SK-N-SH (cell line): ENCODE measurements around the gene CLIC3.

Source experiments
- CHD2 ChIP-seq: fragments of 150-350 bp; IDR thresholded peaks from 2 replicates; pipeline ENCODE4 v1.6.1; 2018; ENCODE audit warnings: low read length; ENCODE audit not compliant: partially characterized antibody
- ELF1 ChIP-seq: IDR thresholded peaks from 2 replicates; pipeline ENCODE4 v1.4.0; 2012
- GABPA ChIP-seq: IDR thresholded peaks from 2 replicates; pipeline ENCODE4 v1.4.0; 2012; ENCODE audit warnings: low read depth, mild to moderate bottlenecking
- JUND ChIP-seq: IDR thresholded peaks from 2 replicates; pipeline ENCODE4 v1.4.0; 2012
- POLR2AphosphoS5 ChIP-seq: IDR thresholded peaks from 2 replicates; pipeline ENCODE4 v1.6.1; 2012; ENCODE audit warnings: low read depth, low read length
- SMC3 ChIP-seq: IDR thresholded peaks from 2 replicates; pipeline ENCODE4 v1.6.1; 2012; ENCODE audit warnings: low read depth, low read length, improper control_type of control experiment
- TAF1 ChIP-seq: IDR thresholded peaks from 2 replicates; pipeline ENCODE4 v1.6.1; 2012; ENCODE audit warnings: low read depth, mild to moderate bottlenecking, low read length, moderate library complexity, borderline replicate concordance
- TCF12 ChIP-seq: IDR thresholded peaks from 2 replicates; pipeline ENCODE4 v1.4.0; 2012
- YY1 ChIP-seq: IDR thresholded peaks from 2 replicates; pipeline ENCODE4 v1.4.0; 2012; ENCODE audit warnings: low read depth, mild to moderate bottlenecking
- TF ChIP-seq, protein P1 (sequence below): fragments of 200-600 bp; sonication (generic); IDR thresholded peaks from 2 replicates; pipeline ENCODE4 v1.6.1; 2017; ENCODE audit warnings: antibody characterized with exemption, mild to moderate bottlenecking, moderate library complexity
- TF ChIP-seq, protein P2 (sequence below): IDR thresholded peaks from 2 replicates; pipeline ENCODE4 v1.4.0; 2012; ENCODE audit warnings: low read depth, borderline replicate concordance
- TF ChIP-seq, protein P3 (sequence below): IDR thresholded peaks from 2 replicates; pipeline ENCODE4 v1.6.1; 2012; ENCODE audit warnings: mild to moderate bottlenecking, low read depth, low read length, moderate library complexity

DNA sequence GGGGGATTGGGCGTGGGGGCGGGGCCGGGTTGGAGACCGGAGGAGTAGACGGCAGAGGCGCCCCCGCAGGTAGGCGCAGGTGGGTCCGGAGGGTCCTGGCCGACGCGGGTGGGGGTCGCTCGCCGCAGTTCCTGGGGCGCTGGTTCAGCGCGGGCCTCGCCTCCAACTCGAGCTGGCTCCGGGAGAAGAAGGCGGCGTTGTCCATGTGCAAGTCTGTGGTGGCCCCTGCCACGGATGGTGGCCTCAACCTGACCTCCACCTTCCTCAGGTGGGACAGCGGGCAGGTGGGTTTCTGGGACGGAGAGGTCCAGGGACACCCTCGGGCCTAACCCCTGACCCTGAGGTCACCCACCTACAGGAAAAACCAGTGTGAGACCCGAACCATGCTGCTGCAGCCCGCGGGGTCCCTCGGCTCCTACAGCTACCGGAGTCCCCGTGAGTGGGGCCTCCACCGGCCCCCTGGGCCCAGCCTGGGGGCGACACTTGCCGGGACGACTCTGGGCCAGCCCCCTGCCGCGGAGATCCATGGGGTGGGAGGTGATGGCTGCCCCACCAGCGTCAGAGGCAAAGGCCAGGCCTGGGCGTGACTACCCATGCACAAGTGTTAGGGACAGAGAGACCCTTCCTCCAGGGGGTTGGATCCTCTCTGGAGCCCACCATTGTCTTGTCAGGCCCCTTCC, 17.4 kb downstream of the CLIC3 start:
- TF ChIP-seq GABPA (no peak), JUND (no peak), TCF12 (no peak), POLR2AphosphoS5 (no peak), CHD2 (no peak), YY1 (no peak), SMC3 (no peak), ELF1 (no peak), TAF1 (no peak)
- TF ChIP-seq, protein P1, sequence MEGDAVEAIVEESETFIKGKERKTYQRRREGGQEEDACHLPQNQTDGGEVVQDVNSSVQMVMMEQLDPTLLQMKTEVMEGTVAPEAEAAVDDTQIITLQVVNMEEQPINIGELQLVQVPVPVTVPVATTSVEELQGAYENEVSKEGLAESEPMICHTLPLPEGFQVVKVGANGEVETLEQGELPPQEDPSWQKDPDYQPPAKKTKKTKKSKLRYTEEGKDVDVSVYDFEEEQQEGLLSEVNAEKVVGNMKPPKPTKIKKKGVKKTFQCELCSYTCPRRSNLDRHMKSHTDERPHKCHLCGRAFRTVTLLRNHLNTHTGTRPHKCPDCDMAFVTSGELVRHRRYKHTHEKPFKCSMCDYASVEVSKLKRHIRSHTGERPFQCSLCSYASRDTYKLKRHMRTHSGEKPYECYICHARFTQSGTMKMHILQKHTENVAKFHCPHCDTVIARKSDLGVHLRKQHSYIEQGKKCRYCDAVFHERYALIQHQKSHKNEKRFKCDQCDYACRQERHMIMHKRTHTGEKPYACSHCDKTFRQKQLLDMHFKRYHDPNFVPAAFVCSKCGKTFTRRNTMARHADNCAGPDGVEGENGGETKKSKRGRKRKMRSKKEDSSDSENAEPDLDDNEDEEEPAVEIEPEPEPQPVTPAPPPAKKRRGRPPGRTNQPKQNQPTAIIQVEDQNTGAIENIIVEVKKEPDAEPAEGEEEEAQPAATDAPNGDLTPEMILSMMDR = no peak
- TF ChIP-seq, protein P2, sequence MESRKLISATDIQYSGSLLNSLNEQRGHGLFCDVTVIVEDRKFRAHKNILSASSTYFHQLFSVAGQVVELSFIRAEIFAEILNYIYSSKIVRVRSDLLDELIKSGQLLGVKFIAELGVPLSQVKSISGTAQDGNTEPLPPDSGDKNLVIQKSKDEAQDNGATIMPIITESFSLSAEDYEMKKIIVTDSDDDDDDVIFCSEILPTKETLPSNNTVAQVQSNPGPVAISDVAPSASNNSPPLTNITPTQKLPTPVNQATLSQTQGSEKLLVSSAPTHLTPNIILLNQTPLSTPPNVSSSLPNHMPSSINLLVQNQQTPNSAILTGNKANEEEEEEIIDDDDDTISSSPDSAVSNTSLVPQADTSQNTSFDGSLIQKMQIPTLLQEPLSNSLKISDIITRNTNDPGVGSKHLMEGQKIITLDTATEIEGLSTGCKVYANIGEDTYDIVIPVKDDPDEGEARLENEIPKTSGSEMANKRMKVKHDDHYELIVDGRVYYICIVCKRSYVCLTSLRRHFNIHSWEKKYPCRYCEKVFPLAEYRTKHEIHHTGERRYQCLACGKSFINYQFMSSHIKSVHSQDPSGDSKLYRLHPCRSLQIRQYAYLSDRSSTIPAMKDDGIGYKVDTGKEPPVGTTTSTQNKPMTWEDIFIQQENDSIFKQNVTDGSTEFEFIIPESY = no peak
- TF ChIP-seq, protein P3, sequence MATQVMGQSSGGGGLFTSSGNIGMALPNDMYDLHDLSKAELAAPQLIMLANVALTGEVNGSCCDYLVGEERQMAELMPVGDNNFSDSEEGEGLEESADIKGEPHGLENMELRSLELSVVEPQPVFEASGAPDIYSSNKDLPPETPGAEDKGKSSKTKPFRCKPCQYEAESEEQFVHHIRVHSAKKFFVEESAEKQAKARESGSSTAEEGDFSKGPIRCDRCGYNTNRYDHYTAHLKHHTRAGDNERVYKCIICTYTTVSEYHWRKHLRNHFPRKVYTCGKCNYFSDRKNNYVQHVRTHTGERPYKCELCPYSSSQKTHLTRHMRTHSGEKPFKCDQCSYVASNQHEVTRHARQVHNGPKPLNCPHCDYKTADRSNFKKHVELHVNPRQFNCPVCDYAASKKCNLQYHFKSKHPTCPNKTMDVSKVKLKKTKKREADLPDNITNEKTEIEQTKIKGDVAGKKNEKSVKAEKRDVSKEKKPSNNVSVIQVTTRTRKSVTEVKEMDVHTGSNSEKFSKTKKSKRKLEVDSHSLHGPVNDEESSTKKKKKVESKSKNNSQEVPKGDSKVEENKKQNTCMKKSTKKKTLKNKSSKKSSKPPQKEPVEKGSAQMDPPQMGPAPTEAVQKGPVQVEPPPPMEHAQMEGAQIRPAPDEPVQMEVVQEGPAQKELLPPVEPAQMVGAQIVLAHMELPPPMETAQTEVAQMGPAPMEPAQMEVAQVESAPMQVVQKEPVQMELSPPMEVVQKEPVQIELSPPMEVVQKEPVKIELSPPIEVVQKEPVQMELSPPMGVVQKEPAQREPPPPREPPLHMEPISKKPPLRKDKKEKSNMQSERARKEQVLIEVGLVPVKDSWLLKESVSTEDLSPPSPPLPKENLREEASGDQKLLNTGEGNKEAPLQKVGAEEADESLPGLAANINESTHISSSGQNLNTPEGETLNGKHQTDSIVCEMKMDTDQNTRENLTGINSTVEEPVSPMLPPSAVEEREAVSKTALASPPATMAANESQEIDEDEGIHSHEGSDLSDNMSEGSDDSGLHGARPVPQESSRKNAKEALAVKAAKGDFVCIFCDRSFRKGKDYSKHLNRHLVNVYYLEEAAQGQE = no peak
